H1 (cell line): Measurements from ENCODE around the gene TAGLN3. TPM values are rescaled to one million over a fixed set of nuclear protein-coding genes. Genes with fewer than 3 reads are reported as not detected.

Experiments
- polyA plus RNA-seq, 7 experiments: library from polyadenylated mRNA; depleted of rRNA in 3 of 7; stranded (reverse) in 5 of 7; unstranded in 2 of 7; fragments of >200 nt in 5 of 7; fragments of 200-250 nt in 2 of 7; gene quantifications; 1 replicate in 5 of 7; 2 replicates in 1 of 7; 4 replicates in 1 of 7; pipeline versions ENCODE4 v1.2.1 to v1.2.3, GENCODE V29; 2011 to 2013; ENCODE audit warnings: missing spikeins in 2 of 7, mixed read lengths in 2 of 7
- total RNA-seq: library from RNA; stranded (reverse); fragmentation: NEBNext Ultra II Directional; extraction: Animal tissue kit (Norgen Biotek cat#: 25700); gene quantifications from 2 replicates; pipeline ENCODE4 v1.2.1, GENCODE V29; 2021

Gene TAGLN3
- total and polyA plus RNA-seq, 2 of the 8 experiments (the other 6 are each of a cell fraction or from before 2014, with no cell fraction given), result 6.3 to 7.5 TPM

Other genes with a start within 250 kb of the TAGLN3 start
- 22.6 and 26.6 TPM in 2 replicates for gene PHLDB2, start 139.7 kb upstream of the TAGLN3 start, total RNA-seq
- gene PHLDB2, start 139.7 kb upstream of the TAGLN3 start, polyA plus RNA-seq (2011; rRNA removed), result 5.0 and 5.8 TPM in 2 replicates
- gene ABHD10, start 19.9 kb upstream of the TAGLN3 start, total RNA-seq, result 24.6 and 27.5 TPM in 2 replicates
- 5.8 and 10.9 TPM in 2 replicates for gene ABHD10, start 19.9 kb upstream of the TAGLN3 start, polyA plus RNA-seq (2011; rRNA removed)
- gene TMPRSS7, start 35.8 kb downstream of the TAGLN3 start, total RNA-seq, result not detected in 2 replicates
- 0.05 TPM in 1 of 2 replicates, not detected in the other for gene TMPRSS7, start 35.8 kb downstream of the TAGLN3 start, polyA plus RNA-seq (2011; rRNA removed)
- 13.1 and 13.2 TPM in 2 replicates for gene C3orf52, start 87.5 kb downstream of the TAGLN3 start, total RNA-seq
- gene C3orf52, start 87.5 kb downstream of the TAGLN3 start, polyA plus RNA-seq (2011; rRNA removed), result 8.0 and 9.7 TPM in 2 replicates
- gene GCSAM, start 134.3 kb downstream of the TAGLN3 start, total RNA-seq, result not detected in 2 replicates
- gene GCSAM, start 134.3 kb downstream of the TAGLN3 start, polyA plus RNA-seq (2011; rRNA removed), result not detected in 2 replicates